Measurements from ENCODE around the gene RBMXL3. TPM values are rescaled to one million over a fixed set of nuclear protein-coding genes. Genes with fewer than 3 reads are reported as not detected.

Gene RBMXL3
- total RNA-seq (not detected), polyA plus RNA-seq (not detected), total RNA-seq (0 reads per million in 6 experiments)

- Mint-ChIP-seq H3K9me3 (peaks cover 0 to 9% (median 4%) of the 10 kb centered on the region in 9 donors), H3K4me3 (no peak within 1 kb of the TSS), H3K27ac (no peak within 1 kb of the TSS), H3K4me1 (no peaks in the 10 kb centered on the region), H3K27me3 (peaks cover 0 to 2% (median 0%) of the 10 kb centered on the region in 5 donors), H3K36me3 (no peaks in the 10 kb centered on the region)
- POLR2A ChIA-PET: no interaction called here
- ATAC-seq (no peak), DNase-seq (no peak)
Observed at GRCh38 chrX:115189110-115189509, at the start of gene RBMXL3. RBMXL3 (plus strand) TSS chrX:115189410; CDS start chrX:115189442, 32 bp downstream.

- POLR2A ChIA-PET: no interaction called here
- Mint-ChIP-seq H3K4me1 (no peaks in the 10 kb centered on the region), H3K27me3 (no peaks in the 10 kb centered on the region), H3K9me3 (peaks cover 0 to 7% (median 0%) of the 10 kb centered on the region in 9 donors), H3K27ac (no peak overlapping the region), H3K4me3 (no peak overlapping the region), H3K36me3 (no peaks in the 10 kb centered on the region)
- no peak for ATAC-seq
- no peak for DNase-seq
Observed at GRCh38 chrX:115142057-115142456, 47.2 kb upstream of the RBMXL3 start.

- Mint-ChIP-seq H3K4me3 (no peak overlapping the region), H3K27ac (no peak overlapping the region), H3K27me3 (peaks cover 0 to 2% (median 0%) of the 10 kb centered on the region in 5 donors), H3K36me3 (no peaks in the 10 kb centered on the region), H3K4me1 (no peaks in the 10 kb centered on the region), H3K9me3 (peaks cover 0 to 4% (median 0%) of the 10 kb centered on the region in 9 donors)
- POLR2A ChIA-PET: no interaction called here
- ATAC-seq (no peak), DNase-seq (no peak)
Observed at GRCh38 chrX:115147220-115147619, 42.0 kb upstream of the RBMXL3 start.

GRCh38 chrX:115173181-115173580 lies 16.0 kb upstream of the RBMXL3 start:
- DNase-seq (no peak), ATAC-seq (no peak)
- no peak overlapping the region for H3K4me3 Mint-ChIP-seq
- H3K9me3 Mint-ChIP-seq: peaks cover 0 to 3% (median 0%) of the 10 kb centered on the region in 9 donors
- POLR2A ChIA-PET: no interaction called here
- no peak overlapping the region for H3K27ac Mint-ChIP-seq
- H3K36me3 Mint-ChIP-seq: no peaks in the 10 kb centered on the region
- H3K27me3 Mint-ChIP-seq: no peaks in the 10 kb centered on the region
- no peaks in the 10 kb centered on the region for H3K4me1 Mint-ChIP-seq

GRCh38 chrX:115174548-115174947 lies 14.7 kb upstream of the RBMXL3 start:
- no peak overlapping the region for H3K4me3 Mint-ChIP-seq
- POLR2A ChIA-PET: no interaction called here
- no peak for ATAC-seq
- H3K4me1 Mint-ChIP-seq: no peaks in the 10 kb centered on the region
- H3K36me3 Mint-ChIP-seq: no peaks in the 10 kb centered on the region
- H3K27me3 Mint-ChIP-seq: no peaks in the 10 kb centered on the region
- DNase-seq: no peak
- no peak overlapping the region for H3K27ac Mint-ChIP-seq
- peaks cover 0 to 3% (median 0%) of the 10 kb centered on the region in 9 donors for H3K9me3 Mint-ChIP-seq

GRCh38 chrX:115177932-115178331 lies 11.3 kb upstream of the RBMXL3 start:
- POLR2A ChIA-PET: no interaction called here
- no peaks in the 10 kb centered on the region for H3K36me3 Mint-ChIP-seq
- peaks cover 0 to 3% (median 0%) of the 10 kb centered on the region in 9 donors for H3K9me3 Mint-ChIP-seq

GRCh38 chrX:115178473-115178872 lies 10.7 kb upstream of the RBMXL3 start:
- H3K27me3 Mint-ChIP-seq: no peaks in the 10 kb centered on the region
- no peak overlapping the region for H3K27ac Mint-ChIP-seq
- DNase-seq (no peak), ATAC-seq (no peak)
- H3K9me3 Mint-ChIP-seq: peaks cover 0 to 3% (median 0%) of the 10 kb centered on the region in 9 donors
- no peak overlapping the region for H3K4me3 Mint-ChIP-seq
- H3K36me3 Mint-ChIP-seq: no peaks in the 10 kb centered on the region
- no peaks in the 10 kb centered on the region for H3K4me1 Mint-ChIP-seq
- POLR2A ChIA-PET: no interaction called here

More at GRCh38 chrX:115177932-115178331, 11.3 kb upstream of the RBMXL3 start:
- Mint-ChIP-seq H3K27ac (no peak overlapping the region), H3K4me1 (no peaks in the 10 kb centered on the region), H3K27me3 (no peaks in the 10 kb centered on the region), H3K4me3 (no peak overlapping the region)
- no peak for DNase-seq
- no peak for ATAC-seq

- H3K4me3 Mint-ChIP-seq: no peak overlapping the region
- no peaks in the 10 kb centered on the region for H3K4me1 Mint-ChIP-seq
- H3K36me3 Mint-ChIP-seq: no peaks in the 10 kb centered on the region
- no peaks in the 10 kb centered on the region for H3K27me3 Mint-ChIP-seq
- no peak overlapping the region for H3K27ac Mint-ChIP-seq
- DNase-seq (no peak), ATAC-seq (no peak)
- POLR2A ChIA-PET: no interaction called here
- H3K9me3 Mint-ChIP-seq: peaks cover 0 to 4% (median 2%) of the 10 kb centered on the region in 9 donors
Observed at GRCh38 chrX:115183980-115184379, 5.2 kb upstream of the RBMXL3 start.

GRCh38 chrX:115189646-115190635 lies 731 bp downstream of the RBMXL3 start:
- no peaks in the 10 kb centered on the region for H3K4me1 Mint-ChIP-seq
- H3K27me3 Mint-ChIP-seq: peaks cover 0 to 2% (median 0%) of the 10 kb centered on the region in 5 donors
- no peak overlapping the region for H3K27ac Mint-ChIP-seq
- POLR2A ChIA-PET: no interaction called here
- no peaks in the 10 kb centered on the region for H3K36me3 Mint-ChIP-seq
- DNase-seq: no peak
- no peak overlapping the region for H3K4me3 Mint-ChIP-seq
- ATAC-seq: no peak
- H3K9me3 Mint-ChIP-seq: peaks cover 0 to 9% (median 4%) of the 10 kb centered on the region in 9 donors

- H3K4me3 Mint-ChIP-seq: no peak overlapping the region
Observed at GRCh38 chrX:115190636-115191489, 1.7 kb downstream of the RBMXL3 start.

GRCh38 chrX:115191490-115192243 lies 2.5 kb downstream of the RBMXL3 start:
- DNase-seq (no peak), ATAC-seq (no peak)
- Mint-ChIP-seq H3K27ac (no peak overlapping the region), H3K36me3 (no peaks in the 10 kb centered on the region), H3K27me3 (peaks cover 0 to 2% (median 0%) of the 10 kb centered on the region in 5 donors), H3K9me3 (peaks cover 0 to 9% (median 4%) of the 10 kb centered on the region in 9 donors), H3K4me3 (no peak overlapping the region), H3K4me1 (no peaks in the 10 kb centered on the region)
- POLR2A ChIA-PET: no interaction called here

More at GRCh38 chrX:115190636-115191489, 1.7 kb downstream of the RBMXL3 start:
- no peaks in the 10 kb centered on the region for H3K4me1 Mint-ChIP-seq
- H3K27me3 Mint-ChIP-seq: peaks cover 0 to 2% (median 0%) of the 10 kb centered on the region in 5 donors
- POLR2A ChIA-PET: no interaction called here
- peaks cover 0 to 9% (median 4%) of the 10 kb centered on the region in 9 donors for H3K9me3 Mint-ChIP-seq
- ATAC-seq (no peak), DNase-seq (no peak)
- H3K36me3 Mint-ChIP-seq: no peaks in the 10 kb centered on the region
- H3K27ac Mint-ChIP-seq: no peak overlapping the region

GRCh38 chrX:115192244-115192700 lies 3.1 kb downstream of the RBMXL3 start:
- H3K4me1 Mint-ChIP-seq: no peaks in the 10 kb centered on the region
- no peaks in the 10 kb centered on the region for H3K36me3 Mint-ChIP-seq
- peaks cover 0 to 2% (median 0%) of the 10 kb centered on the region in 5 donors for H3K27me3 Mint-ChIP-seq
- DNase-seq (no peak), ATAC-seq (no peak)
- H3K27ac Mint-ChIP-seq: no peak overlapping the region
- POLR2A ChIA-PET: no interaction called here
- peaks cover 0 to 9% (median 4%) of the 10 kb centered on the region in 9 donors for H3K9me3 Mint-ChIP-seq
- H3K4me3 Mint-ChIP-seq: no peak overlapping the region
